ENCODE data around the gene WNK1. TPM values are rescaled to one million over a fixed set of nuclear protein-coding genes. Genes with fewer than 3 reads are reported as not detected.

WNK1 gene
- total RNA-seq, 1 donor from 2014 or later: 366 TPM

DNA sequence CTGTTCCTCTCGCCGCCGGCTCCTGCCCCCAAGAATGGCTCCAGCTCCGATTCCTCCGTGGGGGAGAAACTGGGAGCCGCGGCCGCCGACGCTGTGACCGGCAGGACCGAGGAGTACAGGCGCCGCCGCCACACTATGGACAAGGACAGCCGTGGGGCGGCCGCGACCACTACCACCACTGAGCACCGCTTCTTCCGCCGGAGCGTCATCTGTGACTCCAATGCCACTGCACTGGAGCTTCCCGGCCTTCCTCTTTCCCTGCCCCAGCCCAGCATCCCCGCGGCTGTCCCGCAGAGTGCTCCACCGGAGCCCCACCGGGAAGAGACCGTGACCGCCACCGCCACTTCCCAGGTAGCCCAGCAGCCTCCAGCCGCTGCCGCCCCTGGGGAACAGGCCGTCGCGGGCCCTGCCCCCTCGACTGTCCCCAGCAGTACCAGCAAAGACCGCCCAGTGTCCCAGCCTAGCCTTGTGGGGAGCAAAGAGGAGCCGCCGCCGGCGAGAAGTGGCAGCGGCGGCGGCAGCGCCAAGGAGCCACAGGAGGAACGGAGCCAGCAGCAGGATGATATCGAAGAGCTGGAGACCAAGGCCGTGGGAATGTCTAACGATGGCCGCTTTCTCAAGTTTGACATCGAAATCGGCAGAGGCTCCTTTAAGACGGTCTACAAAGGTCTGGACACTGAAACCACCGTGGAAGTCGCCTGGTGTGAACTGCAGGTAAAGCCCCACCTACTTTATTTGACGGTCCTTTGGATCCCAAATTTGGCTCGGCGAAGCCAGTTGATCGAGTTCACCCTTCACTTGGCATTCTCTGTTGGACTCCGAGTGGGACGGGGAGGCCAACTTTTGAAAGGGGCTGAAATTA lies 1.5 kb downstream of the WNK1 start:
- H3K4me3 ChIP-seq: peak overlapping the region; percentile 78 to 96
- no peaks in the 10 kb centered on the region for H3K9me3 ChIP-seq
- TF ChIP-seq CTCF (IDR thresholded peaks at IDR 0.05) (no peak), POLR2AphosphoS5 (IDR thresholded peaks at IDR 0.05; ENCODE audit: insufficient read depth in 1 of 2, low read depth in 1 of 2) (peak in 1 of 2 donors; percentile 53), POLR2A (IDR thresholded peaks at IDR 0.05) (no peak)
- H3K4me1 ChIP-seq: peaks cover 41% of the 10 kb centered on the region
- intact Hi-C loops (cut with DNase I): loop anchor here (2.0 to 10.0 kb wide), 3 partner anchors 58 to 183 kb away; no protein-coding TSS in a partner anchor
- peak in 1 of 2 donors; percentile 88 for DNase-seq (ENCODE audit: extremely low spot score in 2 of 2)
- H3K36me3 ChIP-seq: no peaks in the 10 kb centered on the region
- H3K27me3 ChIP-seq: no peaks in the 10 kb centered on the region
- H3K27ac ChIP-seq: peak overlapping the region; percentile 100

- TF ChIP-seq POLR2AphosphoS5 (IDR thresholded peaks at IDR 0.05; ENCODE audit: insufficient read depth in 1 of 2, low read depth in 1 of 2) (no peak), CTCF (IDR thresholded peaks at IDR 0.05) (no peak), POLR2A (IDR thresholded peaks at IDR 0.05) (no peak)
- Histone ChIP-seq H3K4me1 (peaks cover 41% of the 10 kb centered on the region), H3K36me3 (no peaks in the 10 kb centered on the region), H3K9me3 (no peaks in the 10 kb centered on the region), H3K4me3 (peak overlapping the region; percentile 78 to 96), H3K27me3 (no peaks in the 10 kb centered on the region), H3K27ac (peak overlapping the region; percentile 100)
- intact Hi-C loops (cut with DNase I): loop anchor here (5.0 to 10.0 kb wide), 2 partner anchors 58 to 110 kb away; no protein-coding TSS in a partner anchor
- no peak for DNase-seq (ENCODE audit: extremely low spot score in 2 of 2)
Measured at GRCh38 chr12:754473-754820, 2.1 kb downstream of the WNK1 start.

DNA sequence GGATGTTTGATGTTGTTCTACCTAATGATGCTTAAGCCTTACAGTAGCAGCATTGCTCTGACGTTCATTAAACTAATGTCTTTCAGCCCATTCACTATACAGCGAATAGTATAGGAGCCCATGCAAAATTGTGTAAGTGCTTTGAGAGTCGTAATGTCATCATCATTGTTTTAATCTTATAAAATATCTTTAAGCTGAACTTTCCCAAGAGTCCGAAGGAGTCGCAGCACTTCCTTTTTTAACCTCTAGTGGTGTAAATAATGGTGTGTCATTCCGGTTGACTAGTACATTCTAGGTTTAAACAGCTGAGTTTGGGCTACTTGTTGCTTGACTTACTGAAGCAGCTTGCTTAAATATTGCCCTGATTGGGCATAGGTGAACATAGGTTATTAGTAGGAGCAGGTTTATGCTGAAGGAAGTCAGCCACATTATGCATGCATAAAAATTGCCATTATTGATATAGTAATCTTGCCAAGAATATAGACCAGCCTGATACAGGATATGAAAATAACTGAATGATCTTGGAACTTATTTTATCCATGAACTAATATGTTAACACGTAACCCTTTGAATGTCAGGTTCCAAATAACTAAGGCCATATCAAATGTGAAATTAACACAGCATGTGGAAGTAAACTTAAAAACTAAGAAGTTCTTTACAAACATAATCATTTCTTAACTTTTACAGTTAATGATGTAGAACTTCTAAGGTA lies 2.6 kb downstream of the WNK1 start:
- peak in 1 of 3 experiments; percentile 50 for TF ChIP-seq CTCF (IDR thresholded peaks at IDR 0.05)
- TF ChIP-seq POLR2AphosphoS5 (IDR thresholded peaks at IDR 0.05; ENCODE audit: insufficient read depth in 1 of 2, low read depth in 1 of 2): peak in 1 of 2 donors; percentile 9
- TF ChIP-seq POLR2A (IDR thresholded peaks at IDR 0.05): no peak
- H3K4me1 ChIP-seq: peaks cover 41% of the 10 kb centered on the region
- no peaks in the 10 kb centered on the region for H3K27me3 ChIP-seq
- no peaks in the 10 kb centered on the region for H3K36me3 ChIP-seq
- H3K9me3 ChIP-seq: no peaks in the 10 kb centered on the region
- intact Hi-C loops (cut with DNase I): loop anchor here (5.0 to 10.0 kb wide), 2 partner anchors 57 to 110 kb away; no protein-coding TSS in a partner anchor
- DNase-seq (ENCODE audit: extremely low spot score in 2 of 2): no peak
- H3K4me3 ChIP-seq: peak overlapping the region; percentile 78 to 96
- H3K27ac ChIP-seq: peak overlapping the region; percentile 100

DNA sequence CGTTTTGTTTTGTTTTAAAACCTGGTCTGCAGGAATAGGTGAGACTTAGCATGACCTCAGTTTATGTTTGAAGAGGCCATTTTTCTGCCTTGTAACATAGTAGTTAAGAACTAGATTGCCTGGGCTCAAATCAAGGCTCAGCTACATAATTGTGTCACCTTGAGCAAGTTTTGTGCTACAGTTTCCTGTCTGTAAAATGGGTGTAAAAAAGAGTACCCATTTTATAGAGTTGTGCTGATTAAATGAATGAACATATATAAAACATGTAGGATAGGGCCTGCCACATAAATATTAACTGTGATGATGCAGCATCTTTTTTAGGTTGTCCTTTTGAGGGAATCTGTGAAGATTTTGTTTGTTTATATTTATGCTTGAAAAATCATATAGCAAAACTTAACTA lies 7.2 kb downstream of the WNK1 start:
- Histone ChIP-seq H3K4me3 (no peak overlapping the region), H3K36me3 (no peaks in the 10 kb centered on the region), H3K27ac (no peak overlapping the region), H3K27me3 (no peaks in the 10 kb centered on the region), H3K9me3 (no peaks in the 10 kb centered on the region), H3K4me1 (peaks cover 27% of the 10 kb centered on the region)
- TF ChIP-seq POLR2A (IDR thresholded peaks at IDR 0.05) (no peak), POLR2AphosphoS5 (IDR thresholded peaks at IDR 0.05; ENCODE audit: insufficient read depth in 1 of 2, low read depth in 1 of 2) (no peak), CTCF (IDR thresholded peaks at IDR 0.05) (no peak)
- DNase-seq (ENCODE audit: extremely low spot score in 2 of 2): no peak
- intact Hi-C loops (cut with DNase I): loop anchor here (10.0 kb wide), 1 partner anchor 115 kb away; no protein-coding TSS in a partner anchor

Measured in vagina (tissue), 2 donors.